GM20000 (cell line): Measurements from ENCODE around the gene CNOT6L.
A peak's percentile ranks its signal among the peaks of the same experiment; 100 is the strongest.
"Not testable (repeated sequence)": the region's sequence is repeated elsewhere in the genome, so short reads cannot be mapped to it uniquely, and the experiment has no call there.

Experiments used
- DNase-seq: peaks from one replicate; pipeline ENCODE4 v3.0.0; 2012; ENCODE audit warnings: low spot score
- TF ChIP-seq, protein P1 (sequence below): IDR thresholded peaks from 2 replicates; pipeline ENCODE4 v1.5.1; 2012; ENCODE audit warnings: mild to moderate bottlenecking, control low read depth; ENCODE audit errors: extremely low read depth, missing control alignments

Gene CNOT6L

DNA sequence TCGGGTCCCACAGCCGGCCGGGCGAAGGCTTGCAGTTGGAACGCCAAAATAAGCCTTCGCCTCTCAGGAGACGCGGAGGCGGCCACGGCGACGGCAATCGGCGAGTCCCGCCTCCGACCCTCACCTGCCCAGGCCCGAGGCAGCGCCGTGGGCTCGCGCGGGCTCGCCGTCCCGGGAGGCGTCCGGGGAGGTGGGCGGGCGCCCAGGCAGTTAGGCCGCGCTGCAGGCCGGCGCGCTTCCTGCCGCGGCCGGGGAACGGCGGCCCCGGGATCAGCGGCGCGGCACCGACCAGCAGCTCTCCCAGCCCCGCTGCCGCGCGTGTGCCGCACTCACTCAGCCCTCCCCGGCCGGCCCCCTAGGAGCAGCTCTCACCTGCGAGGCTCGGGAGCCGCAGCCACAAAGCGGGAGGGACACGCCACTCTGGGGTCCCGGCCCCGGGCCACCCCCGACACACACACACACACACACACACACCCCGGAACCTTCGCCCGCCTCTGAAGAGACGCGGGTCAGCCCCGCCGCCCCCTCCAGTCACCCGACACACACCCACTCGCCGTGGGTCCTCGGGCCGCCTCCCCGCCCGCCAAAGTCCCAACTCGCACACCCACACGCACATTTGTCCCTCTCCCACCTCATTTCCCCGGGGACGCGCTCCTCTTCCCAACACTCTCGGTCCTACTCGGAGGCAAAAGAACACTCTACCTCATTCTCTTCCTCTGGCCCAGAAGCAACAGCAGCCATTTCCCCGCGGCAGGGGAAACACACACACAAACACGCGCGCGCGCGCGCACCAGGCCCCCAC, at the start of gene CNOT6L:
TSS of gene CNOT6L (minus strand) at position 767 of the 802 bp plus-strand sequence. CDS start at position 707, 60 bp downstream.
- TF ChIP-seq, protein P1, sequence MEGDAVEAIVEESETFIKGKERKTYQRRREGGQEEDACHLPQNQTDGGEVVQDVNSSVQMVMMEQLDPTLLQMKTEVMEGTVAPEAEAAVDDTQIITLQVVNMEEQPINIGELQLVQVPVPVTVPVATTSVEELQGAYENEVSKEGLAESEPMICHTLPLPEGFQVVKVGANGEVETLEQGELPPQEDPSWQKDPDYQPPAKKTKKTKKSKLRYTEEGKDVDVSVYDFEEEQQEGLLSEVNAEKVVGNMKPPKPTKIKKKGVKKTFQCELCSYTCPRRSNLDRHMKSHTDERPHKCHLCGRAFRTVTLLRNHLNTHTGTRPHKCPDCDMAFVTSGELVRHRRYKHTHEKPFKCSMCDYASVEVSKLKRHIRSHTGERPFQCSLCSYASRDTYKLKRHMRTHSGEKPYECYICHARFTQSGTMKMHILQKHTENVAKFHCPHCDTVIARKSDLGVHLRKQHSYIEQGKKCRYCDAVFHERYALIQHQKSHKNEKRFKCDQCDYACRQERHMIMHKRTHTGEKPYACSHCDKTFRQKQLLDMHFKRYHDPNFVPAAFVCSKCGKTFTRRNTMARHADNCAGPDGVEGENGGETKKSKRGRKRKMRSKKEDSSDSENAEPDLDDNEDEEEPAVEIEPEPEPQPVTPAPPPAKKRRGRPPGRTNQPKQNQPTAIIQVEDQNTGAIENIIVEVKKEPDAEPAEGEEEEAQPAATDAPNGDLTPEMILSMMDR = no peak

DNA sequence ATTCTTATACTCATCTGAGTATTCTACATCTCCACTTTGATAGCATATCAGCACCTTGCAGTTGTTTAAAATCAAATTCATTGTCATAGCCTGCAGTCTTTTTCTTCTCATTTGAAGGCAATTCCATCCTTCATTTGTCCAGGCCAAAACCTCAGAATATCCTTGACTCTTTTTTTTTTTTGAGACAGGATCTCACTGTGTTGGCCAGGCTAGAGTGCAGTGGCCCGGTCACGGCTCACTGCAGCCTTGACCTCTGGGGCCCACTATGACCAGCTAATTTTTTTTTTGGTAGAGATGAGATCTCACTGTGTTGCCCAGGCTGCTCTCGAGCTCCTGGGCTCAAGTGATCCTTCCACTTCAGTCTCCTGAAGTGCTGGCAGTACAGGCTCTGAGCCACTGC, 46.1 kb upstream of the CNOT6L start:
- no peak for DNase-seq
- TF ChIP-seq, protein P1 = no peak

More for the DNA sequence above, at the start of gene CNOT6L:
- peak; percentile 80 for DNase-seq

DNA sequence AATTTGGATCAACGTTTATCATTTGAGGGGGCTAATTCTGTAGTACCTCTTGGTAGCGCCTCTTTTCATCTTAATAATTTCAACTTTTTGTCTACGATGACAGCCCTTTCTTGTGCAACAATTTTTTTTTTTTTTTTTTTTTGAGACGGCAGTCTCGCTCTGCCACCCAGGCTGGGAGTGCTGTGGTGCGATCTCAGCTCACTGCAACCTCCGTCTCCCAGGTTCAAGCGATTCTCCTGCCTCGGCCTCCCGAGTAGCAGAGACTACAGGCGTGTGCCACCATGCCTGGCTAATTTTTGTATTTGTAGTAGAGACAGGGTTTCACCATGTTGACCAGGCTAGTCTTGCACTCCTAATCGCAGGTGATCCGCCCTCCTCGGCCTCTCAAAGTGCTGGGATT, 44.2 kb upstream of the CNOT6L start:
- DNase-seq = not testable (repeated sequence)

GRCh38 chr4:77862478-77863216, 43.5 kb upstream of the CNOT6L start, which contains the start of gene MRPL1:
Gene MRPL1, plus strand, starts transcription at chr4:77862830. Its CDS starts 19 bp downstream, at chr4:77862849.
- TF ChIP-seq, protein P1 = peak; percentile 4
- DNase-seq = peak; percentile 75

- TF ChIP-seq, protein P1 = no peak
- DNase-seq = no peak
Observed at GRCh38 chr4:77861495-77861894, 42.3 kb upstream of the CNOT6L start.

GRCh38 chr4:77859256-77859655, 40.1 kb upstream of the CNOT6L start:
- TF ChIP-seq, protein P1 = no peak
- DNase-seq = no peak

DNA sequence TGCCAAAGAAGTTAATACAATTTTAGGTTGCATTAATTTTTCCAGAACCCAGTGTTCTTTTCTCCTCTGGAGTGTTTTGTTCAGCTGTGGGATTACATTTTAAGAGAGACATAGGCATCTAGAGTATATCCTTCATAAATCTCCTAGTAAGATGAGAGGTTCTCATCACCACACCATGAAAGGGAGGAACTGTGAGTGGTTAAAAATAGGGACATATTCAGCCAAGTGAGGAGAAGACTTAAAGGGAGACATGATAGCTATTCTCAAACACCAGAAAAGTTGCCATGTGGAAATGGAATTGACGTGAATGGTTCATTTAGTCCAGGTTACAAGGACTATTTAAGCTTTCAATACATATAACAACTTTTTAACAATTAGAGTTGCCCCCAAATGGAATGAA, 37.0 kb upstream of the CNOT6L start:
- TF ChIP-seq, protein P1 = no peak

More for the DNA sequence above, 37.0 kb upstream of the CNOT6L start:
- no peak for DNase-seq
